Activated CD8-positive, alpha-beta memory T cell treated with anti-CD3 and anti-CD28 coated beads, Interleukin-2, amount 50 U/mL, for 1 hour (primary cell): Measurements from ENCODE around the gene DNAJC19.

Experiments used
- DNase-seq: peaks from one replicate; pipeline ENCODE4 v3.0.0-alpha.2; 2020; ENCODE audit errors: extremely low read depth

Gene DNAJC19

DNA sequence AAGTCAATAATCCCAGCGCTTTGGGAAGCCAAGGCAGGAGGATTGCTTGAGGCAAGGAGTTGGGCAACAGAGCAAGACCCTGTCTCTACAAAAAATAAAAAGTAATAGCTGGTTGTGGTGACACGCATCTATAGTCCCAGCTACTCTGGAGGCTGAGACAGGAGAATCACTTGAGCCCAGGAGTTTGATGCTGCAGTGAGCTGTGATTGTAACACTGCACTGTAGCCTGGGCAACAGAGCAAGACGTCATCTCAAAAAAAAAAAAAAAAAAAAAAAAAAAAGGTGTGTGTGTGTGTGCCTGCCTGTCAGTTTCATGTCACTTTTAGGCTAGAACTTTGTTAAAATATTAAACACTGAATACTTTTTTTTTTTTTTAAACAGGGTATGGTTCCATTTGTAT lies 28.4 kb downstream of the DNAJC19 start:
- no peak for DNase-seq

DNA sequence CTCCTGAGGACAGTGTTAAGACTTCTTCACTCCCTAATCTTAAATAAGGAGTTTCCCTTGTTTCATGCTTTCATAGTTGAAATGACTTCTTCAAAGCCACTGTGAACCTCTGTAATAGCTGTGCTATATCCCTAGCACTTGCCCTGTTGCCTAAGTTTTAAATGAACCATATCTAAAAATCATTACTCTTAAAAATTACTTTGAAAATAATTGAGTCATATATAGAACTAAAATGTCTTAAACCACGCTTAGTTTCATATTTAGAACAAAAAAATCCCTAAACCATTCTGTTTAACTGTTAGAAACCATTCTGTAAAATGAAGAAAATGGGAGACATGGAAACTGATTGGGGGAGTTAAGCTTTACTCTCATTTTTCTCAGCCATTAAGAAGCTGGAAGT lies 29.8 kb downstream of the DNAJC19 start:
- no peak for DNase-seq

DNA sequence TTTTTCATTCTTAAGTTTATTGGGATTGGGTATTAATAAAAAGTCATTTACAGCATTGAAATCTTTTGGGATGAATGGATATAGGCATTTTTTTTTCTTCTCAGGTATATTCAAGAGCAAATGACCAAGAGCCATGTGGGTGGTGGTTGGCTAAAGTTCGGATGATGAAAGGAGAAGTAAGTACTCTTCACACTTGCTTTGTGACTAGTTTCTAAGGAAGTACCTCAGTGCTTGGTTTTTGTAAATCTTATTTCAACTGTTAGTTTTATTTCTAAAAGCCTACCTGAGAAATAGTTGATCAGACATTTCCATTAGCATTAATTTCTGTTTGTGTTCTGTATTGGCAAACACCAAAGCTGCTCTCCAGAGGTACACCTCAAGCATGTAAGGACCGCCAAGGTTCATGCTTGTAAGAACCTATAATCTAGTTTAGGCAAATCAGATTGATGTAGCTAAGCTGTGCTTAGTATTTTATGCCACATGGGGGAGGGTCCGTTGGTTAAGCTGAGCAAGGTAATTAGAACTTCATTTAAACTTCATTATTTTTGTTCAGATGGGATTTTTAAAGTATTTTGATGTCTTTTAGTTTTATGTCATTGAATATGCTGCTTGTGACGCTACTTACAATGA lies 41.7 kb downstream of the DNAJC19 start:
- no peak for DNase-seq

DNA sequence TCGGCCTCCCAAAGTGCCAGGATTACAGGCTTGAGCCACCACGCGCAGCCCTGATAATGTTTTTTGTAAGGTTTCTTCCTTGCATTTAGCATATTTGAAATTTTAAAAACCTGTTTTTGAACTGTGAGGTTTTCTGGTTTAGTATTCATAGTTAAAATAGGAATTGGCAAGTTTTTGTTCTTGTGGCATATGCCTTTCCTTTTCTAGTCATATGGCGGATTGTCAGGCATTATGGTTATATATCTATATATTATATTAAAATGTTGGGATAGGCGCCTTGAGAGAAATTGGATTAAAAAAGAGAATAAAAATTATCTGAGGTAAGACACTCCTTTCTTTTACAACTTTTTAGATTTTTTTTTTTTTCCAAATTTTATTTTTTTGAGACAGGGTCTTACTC lies 48.7 kb downstream of the DNAJC19 start:
- no peak for DNase-seq

DNA sequence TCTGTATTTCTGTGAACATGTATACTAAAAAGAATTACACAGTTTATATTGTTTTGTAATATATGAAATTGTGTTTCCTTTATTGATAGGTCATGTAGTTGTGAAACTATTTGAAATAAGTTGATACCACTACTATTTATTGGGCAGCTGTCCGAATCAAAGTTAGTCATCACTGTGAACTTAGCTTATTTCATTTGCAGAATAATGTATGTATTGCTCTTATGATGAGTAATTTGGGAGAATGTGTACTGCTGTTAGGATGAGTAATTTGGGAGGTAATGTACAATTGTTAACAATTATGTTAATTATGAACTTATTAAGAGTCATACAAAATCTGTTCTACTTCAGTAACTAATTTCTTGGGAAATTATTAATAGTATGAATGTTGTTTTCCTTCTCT lies 54.9 kb downstream of the DNAJC19 start:
- DNase-seq: no peak
